ENCODE measurements around the gene CENPL.
"Not testable (repeated sequence)": the region's sequence is repeated elsewhere in the genome, so short reads cannot be mapped to it uniquely, and the experiment has no call there.

Gene CENPL, protein sequence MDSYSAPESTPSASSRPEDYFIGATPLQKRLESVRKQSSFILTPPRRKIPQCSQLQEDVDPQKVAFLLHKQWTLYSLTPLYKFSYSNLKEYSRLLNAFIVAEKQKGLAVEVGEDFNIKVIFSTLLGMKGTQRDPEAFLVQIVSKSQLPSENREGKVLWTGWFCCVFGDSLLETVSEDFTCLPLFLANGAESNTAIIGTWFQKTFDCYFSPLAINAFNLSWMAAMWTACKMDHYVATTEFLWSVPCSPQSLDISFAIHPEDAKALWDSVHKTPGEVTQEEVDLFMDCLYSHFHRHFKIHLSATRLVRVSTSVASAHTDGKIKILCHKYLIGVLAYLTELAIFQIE

DNA sequence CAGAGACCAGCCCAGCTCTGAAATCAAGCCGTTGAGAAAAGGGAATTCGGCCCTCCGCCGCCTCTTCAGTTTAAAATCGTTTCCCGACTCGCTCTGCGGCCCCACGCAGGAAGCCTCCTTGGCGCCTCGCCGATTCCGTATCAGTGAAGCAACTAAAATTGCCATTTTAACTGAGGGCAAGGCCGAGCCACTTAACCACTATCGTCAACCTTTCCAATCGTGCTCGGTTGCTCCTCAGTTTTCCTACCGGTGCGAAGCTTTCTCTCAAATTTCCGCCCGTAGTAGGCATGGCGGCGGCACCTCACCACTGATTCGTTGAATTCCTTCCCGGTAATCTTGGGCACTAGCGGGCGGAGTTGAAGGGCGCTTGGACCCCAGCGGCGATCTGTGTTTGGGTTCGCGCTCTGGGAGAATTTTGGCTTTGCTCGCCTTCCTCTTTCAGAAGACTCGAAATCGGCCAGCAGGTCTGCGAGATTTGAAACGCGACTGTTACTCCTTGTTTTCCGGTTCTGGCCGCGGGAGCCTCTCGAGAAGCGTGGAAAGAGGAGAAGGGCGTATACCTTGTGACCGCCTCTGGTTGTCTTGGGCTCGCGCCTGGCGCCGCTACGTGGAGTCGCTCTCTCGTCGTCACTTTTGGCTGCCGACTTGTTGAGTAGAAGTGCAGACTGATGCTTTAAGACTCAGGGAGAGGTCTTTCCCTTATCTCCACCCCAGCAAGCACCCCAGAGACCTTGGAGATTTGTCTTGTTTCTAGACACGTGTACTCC lies at the start of gene CENPL, which contains the start of gene DARS2:
CENPL (minus strand) TSS at position 569 of the 767 bp plus-strand sequence. CDS start 13,584 bp downstream, outside the sequence.
DARS2 (plus strand) TSS at position 359 of the 767 bp plus-strand sequence. CDS start 557 bp downstream, outside the sequence.
- peak within 1 kb of the TSS; percentile 75 for H3K4me3 ChIP-seq (ENCODE audit: low read depth, low read length)

DNA sequence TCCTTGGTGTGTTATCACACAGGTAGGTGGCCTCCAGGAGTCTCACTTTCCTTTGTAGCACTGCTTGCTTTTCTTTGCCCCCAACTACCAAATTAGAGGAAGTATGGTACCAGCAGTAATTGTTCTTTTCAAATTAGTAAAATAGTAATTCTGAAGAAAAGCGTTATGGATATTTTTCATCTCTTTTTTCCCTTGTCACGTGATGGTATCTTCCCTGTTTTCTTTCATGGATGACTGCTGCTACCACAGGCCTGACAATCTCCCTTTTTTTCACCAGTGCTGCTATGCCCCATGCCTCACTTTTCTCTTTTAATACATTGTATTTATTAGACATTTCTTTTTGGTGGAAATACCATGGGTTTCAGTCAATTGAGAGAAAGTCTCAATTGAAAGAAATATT lies 46.8 kb upstream of the CENPL start:
- no peak overlapping the region for H3K4me3 ChIP-seq (ENCODE audit: low read depth, low read length)

DNA sequence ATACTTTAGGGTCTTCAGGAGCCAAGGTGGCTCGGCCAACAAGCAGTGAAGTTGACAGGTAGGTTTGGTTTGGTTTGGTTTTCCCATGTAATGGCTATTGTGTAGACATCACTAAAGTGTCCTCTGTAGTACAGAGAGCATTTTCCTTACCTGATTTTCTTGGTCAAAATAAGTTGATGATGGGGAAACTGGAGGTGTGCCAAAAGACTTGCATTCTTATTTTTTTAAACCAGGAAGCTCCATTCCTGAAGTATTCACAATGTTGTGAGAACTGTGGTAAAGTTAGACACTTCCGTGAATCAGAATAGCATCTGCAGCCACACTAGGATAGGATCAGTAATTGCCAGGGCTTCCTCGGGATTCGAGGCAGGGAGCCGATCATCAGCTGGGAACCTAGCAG lies 46.4 kb upstream of the CENPL start:
- no peak overlapping the region for H3K4me3 ChIP-seq (ENCODE audit: low read depth, low read length)

DNA sequence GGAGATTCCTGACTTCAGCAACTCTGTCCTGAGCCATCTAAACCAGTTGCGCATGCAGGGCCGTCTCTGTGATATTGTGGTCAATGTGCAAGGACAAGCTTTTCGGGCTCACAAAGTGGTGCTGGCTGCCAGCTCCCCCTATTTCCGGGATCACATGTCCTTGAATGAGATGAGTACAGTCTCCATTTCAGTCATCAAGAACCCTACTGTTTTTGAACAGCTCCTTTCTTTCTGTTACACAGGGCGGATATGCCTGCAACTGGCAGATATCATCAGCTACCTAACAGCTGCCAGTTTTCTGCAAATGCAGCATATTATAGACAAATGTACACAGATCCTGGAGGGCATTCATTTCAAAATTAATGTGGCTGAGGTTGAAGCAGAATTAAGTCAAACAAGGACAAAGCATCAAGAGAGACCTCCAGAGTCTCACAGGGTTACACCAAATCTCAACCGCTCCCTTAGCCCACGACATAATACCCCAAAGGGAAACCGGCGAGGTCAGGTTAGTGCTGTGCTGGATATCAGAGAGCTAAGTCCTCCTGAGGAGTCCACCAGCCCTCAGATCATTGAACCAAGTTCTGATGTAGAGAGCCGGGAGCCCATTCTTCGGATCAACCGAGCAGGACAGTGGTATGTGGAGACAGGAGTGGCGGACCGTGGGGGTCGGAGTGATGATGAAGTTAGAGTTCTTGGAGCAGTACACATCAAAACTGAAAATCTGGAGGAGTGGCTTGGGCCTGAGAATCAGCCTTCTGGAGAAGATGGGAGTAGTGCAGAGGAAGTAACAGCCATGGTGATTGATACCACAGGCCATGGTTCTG lies 45.8 kb upstream of the CENPL start:
- no peak overlapping the region for H3K4me3 ChIP-seq (ENCODE audit: low read depth, low read length)

DNA sequence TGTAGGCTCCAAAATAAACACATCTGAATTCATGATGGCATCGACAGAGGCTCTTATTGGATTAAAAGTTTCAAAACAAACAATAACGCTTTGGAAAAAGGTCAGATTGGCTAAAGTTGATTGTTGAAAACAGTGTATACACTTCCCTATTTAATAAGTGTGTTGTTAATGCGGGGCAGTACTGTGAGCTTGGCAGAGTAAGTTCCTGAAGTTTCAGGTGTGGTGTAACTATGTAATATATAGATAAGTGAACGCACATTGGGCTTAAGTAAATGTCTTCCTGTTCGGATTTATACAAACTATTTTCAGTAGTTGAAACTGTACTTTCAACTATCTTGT lies 44.3 kb upstream of the CENPL start:
- H3K4me3 ChIP-seq (ENCODE audit: low read depth, low read length): peak overlapping the region; percentile 44

DNA sequence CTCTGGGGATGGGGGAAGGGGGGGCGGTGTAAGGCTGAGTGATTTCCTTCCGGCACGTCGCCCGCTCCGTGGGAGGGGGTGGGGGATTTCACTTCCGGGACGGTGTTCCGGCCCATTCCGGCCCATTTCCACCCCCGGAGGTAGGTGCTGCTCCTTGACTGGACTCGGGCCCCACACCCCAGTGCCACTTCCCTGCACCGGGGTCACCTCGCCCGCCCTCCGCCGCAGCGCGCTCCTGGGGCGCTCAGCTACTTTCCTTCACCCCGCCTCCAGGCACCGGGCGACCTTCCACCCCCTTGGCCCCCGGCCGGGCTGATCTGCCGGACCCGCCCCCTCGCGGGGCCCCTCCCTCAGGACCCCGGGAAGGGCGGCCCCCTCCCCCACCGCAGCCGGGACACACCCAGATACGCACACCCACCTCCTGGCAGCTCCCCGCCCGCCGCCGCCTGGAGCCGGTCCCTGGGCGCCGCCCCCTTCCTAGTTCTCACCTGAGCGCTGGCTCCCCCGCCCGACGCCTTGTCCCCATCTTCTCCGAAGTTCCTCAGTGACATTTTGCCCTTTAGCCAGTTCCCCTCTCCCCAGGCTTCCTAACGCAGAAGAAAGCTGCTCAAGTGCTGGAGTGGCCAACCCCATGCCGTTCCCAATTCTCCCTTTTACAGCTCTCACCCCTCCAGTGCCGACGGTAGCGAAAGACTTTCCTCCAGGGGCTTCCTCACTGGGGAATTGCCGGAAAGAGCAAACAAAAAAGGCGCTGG lies 43.8 kb upstream of the CENPL start, which contains the start of gene ZBTB37:
ZBTB37 (plus strand) TSS at position 115 of the 755 bp plus-strand sequence. CDS start 1,846 bp downstream, outside the sequence.
- peak within 1 kb of the TSS; percentile 99 for H3K4me3 ChIP-seq (ENCODE audit: low read depth, low read length)

DNA sequence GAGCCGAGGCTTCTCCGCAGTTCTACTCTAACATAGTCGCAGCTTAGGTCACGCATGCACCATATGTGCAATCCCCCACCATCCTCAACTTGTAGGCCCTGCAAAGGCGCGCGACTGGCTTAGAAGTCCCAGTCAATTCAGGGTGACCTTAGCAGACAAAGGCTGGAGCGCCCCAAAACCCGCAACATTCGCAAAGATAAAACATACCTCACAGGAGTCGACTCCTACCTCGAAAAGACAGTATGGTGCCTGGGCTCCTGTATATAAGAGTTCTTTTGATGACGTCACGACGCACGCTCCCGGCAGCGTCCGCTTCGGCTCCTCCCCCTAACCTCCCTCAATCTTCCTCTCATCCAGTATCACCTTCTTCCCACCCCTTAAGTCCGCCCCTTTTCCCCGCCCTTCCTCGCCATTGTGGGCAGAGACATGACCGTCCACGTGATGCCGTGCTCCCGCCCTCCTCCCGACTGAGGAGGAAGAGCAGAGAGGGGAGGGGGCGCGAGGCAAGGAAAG lies 43.1 kb upstream of the CENPL start, which contains the start of gene GAS5:
GAS5 (minus strand) TSS at position 237 of the 513 bp plus-strand sequence.
- peak within 1 kb of the TSS; percentile 99 for H3K4me3 ChIP-seq (ENCODE audit: low read depth, low read length)

DNA sequence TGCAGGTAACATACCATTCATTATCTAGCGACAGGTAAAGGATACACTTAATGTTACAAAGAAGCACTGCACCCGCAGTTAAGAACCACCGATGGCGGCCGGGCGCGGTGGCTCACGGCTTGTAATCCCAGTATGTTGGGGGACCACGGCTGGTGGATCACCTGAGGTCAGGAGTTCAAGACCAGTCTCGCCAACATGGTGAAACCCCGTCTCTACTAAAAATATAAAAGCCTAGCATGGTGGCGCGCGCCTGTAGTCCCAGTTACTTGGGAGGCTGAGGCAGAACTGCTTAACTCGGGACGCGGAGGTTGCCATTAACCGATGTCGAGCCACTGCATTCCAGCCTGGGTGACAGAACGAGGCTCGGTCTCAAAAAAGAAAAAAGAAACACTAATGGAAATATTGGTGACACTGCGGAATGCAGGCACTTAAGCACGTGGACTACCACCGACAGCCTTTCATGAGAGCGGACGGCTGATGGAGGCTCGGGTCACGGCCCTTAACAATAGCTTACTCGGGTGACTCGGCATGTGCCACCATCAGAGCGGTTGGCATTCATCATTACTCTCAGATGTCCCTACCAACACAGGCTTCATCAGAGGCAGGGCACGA lies 42.6 kb upstream of the CENPL start:
- peak overlapping the region; percentile 99 for H3K4me3 ChIP-seq (ENCODE audit: low read depth, low read length)

DNA sequence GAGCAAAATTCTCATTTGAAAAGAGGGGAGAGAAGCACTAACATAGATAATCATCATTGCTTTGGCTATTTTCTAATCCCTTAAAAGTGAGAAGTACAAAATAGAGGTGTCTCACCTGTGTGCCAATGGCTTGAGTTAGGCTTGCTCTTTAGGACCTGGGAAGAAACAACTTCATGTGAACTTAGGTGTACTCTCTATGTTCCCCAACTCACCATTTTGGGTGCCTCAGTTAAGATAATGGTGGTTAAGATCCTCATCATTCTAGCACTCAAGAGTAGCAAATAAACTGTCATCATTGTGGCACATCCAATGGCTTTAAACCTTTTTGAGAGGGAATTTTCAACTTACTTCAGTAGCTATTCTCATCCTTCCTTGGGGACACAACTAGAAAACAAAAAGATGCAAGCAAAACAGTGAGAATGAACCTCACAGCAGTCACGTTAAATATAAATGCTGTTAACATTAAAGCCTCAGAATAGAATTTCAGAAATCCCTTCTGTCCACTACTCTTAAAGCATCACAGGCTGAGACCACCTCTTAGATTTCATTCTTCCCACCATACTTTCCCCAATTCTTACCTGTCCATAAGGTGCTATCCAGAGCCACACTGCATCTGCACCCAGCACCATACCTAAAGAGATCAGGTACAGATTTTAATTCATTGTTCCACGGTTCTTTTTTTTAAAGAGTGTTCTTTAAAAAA lies 41.9 kb upstream of the CENPL start:
- peak overlapping the region; percentile 99 for H3K4me3 ChIP-seq (ENCODE audit: low read depth, low read length)

DNA sequence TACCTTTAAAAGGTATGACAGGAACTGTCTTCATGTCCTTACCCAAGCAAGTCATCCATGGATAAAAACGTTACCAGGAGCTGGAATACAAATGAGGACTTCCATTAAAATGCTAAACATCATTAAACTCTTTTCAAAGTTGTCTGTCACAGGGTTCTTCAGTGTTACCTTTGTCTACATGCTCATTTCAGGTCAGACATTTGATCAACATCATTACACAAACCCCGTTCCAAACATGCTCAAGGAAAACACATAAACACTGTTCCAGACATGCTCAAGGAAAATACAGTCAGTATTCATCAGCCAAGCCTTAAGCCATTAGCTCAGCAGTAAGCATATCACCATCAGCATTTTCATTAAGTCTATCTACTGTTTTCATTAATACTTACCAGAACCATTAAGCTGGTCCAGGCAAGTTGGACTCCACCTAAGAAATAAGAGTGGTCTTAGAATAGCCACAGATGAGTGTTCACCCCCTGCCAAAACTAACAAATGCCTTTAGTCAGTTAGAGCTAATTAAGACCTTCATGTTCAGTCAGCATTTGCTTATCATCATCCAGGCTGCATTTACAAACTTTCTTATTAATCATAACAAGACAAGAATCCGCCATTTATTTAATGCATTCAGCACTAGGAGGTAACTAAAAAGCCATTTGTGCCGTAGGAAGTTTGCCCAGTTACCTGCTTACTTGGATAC lies 40.9 kb upstream of the CENPL start:
- H3K4me3 ChIP-seq (ENCODE audit: low read depth, low read length): peak overlapping the region; percentile 99

DNA sequence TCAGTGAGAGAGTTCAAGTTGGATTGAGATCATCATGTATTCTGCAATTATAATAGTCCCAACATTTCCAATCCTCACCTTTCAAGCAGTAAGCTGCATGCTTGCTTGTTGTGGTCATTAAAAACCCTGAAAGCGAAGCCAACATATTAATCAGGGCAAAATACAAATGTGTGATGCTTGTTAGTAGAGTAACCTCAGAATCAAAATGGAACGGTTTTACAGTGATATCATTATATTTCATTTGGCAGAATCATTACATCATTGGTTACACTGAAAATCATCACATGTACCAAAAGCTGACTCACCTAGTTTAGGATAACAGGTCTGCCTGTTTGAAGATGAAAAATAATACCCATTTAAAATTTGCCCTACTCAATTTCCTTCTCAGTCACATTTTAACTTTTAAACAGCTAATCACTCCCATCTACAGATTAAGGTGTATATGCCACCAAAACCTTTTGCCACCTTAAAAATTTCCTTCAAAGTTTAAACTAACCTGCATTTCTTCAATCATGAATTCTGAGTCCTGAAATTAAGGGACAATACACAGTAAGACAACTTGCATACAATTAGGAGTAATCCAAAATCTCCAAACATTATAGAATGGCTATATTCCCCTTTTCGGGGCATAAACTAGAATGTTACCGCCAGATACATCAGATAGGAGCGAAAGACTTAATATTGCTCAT lies 39.6 kb upstream of the CENPL start:
- peak overlapping the region; percentile 27 for H3K4me3 ChIP-seq (ENCODE audit: low read depth, low read length)

DNA sequence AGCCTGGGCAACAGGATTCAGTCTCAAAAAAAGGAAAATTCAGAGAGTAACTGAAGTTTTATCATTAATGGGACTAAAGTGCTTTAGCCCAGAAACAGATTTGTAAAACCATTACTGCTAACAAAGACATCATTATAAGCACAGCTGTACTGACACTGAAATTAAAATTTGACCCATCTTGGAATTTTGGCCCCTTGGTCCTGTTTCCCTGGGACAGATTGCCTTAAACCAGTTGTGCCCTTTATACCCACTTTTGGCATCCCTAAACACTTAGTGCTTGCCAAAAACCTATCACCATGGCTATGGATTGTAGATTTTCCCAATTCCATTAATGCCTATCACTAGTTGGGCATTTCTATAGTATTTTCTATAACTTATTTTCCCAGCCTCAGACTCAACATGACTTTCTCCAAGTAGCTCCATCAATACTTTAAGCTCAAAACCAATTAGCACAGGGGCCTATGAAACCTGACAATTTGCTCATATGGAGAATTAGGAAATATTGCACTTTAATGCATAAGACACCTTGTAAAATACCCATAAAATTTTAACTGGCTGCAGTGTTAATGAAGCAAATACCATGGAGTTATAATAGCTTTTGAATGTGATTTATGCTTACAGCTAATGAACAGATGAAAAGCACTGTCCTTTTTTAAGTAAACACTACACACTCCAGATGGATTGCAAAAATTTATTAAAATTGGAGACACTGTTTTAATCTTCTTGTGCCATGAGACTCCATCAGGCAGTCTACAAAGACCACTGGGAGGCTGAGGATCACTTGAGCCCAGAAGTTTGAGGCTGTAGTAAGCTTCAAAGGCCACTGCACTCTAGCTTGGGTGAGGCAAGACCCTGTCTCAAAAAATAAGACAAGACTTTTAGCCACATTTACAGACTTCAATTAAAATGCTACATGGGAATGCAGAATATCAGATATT lies 38.8 kb upstream of the CENPL start:
- H3K4me3 ChIP-seq (ENCODE audit: low read depth, low read length): no peak overlapping the region

DNA sequence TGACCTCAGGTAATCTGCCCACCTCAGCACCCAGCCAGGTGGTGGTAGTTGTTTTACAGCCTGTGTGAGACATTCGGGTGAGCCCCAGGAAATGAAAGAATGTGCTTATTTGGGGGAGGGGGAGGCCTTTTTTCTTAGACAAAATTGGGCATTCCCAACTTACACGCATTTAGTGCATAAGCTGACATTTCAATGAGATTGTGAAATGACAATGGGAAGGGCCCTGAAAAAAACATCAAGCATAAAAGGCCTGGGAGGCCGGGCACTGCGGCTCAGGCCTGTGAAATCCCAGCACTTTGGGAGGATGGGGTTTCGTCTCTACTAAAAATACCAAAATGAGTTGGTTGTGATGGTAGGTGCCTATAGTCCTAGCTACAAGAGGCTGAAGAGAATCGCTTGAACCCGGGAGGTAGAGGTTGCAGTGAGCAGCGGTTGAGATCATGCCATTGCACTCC lies 38.1 kb upstream of the CENPL start:
- no peak overlapping the region for H3K4me3 ChIP-seq (ENCODE audit: low read depth, low read length)

DNA sequence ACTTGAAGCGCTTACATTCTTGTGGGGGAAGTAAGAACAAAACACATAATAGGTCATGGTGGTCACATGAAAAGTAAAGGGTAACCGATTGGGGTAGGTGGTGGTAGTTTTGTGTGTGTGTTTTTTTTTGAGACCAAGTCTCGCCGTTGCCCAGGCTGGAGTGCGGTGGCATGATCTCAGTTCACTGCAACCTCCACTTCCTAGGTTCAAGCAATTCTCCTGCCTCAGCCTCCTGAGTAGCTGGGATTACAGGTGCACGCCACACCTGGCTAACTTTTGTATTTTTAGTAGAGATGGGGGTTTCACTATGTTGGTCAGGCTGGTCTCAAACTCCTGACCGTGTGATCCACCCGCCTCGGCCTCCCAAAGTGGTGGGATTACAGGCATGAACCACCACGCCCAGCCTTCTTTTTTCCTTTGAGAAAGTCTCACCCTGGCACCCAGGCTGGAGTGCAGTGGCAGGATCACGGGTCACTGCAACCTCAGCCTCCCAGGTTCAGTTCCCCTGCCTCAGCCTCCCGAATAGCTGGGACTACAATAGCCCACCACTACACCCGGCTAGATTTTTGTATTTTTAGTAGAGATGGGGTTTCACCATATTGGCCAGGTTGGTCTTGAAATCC lies 37.6 kb upstream of the CENPL start:
- not testable (repeated sequence) for H3K4me3 ChIP-seq (ENCODE audit: low read depth, low read length)

DNA sequence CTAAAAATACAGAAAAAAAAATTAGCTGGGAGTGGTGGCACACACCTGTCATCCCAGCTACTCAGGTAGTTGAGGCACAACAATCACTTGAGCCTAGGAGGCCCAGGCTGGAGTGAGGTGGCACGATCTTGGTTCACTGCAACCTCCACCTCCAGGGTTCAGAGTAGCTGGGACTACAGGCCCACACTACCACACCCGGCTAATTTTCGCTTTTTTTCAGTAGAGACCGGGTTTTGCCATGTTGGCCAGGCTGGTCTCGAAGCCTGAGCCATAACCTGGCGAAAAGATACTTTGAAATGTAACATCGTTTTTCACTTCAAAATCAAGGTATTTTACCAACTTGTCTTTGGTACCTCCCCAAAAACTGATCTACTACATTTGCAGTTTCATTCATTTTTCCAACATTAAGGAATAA lies 37.1 kb upstream of the CENPL start:
- H3K4me3 ChIP-seq (ENCODE audit: low read depth, low read length): no peak overlapping the region

DNA sequence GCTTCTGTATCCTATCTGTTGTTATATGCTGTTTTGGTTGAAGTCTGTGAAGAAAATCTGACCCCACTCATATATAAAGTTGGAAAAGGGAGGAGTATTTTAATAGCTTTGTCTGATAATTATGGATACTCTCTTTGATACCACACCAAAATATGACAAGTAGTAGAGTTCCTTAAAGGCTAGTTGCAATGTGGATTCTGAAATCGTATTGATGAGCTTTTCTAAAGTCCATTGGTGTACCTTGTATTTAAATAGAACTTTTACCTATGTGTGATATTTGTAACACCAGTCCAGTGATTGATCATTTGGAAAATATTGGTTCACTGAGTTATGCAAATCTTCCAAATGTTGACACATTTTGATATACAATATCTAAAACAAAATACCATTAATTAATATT lies 35.4 kb upstream of the CENPL start:
- no peak overlapping the region for H3K4me3 ChIP-seq (ENCODE audit: low read depth, low read length)
